H1 (cell line): Measurements from ENCODE around the gene IKZF3. TPM values are rescaled to one million over a fixed set of nuclear protein-coding genes. Genes with fewer than 3 reads are reported as not detected.

Experiments
- CTCF ChIA-PET: fragments of 300-600 bp; sonication (Branson Sonifier 250); formaldehyde crosslinking; loops from one replicate; lab custom pipeline; 2021; ENCODE audit not compliant: partially characterized antibody; lab: Charles Lee
- POLR2A ChIA-PET: fragments of 300-600 bp; sonication (Branson Sonifier 250); formaldehyde crosslinking; loops from one replicate; lab custom pipeline; 2021; ENCODE audit warnings: inconsistent platforms; ENCODE audit not compliant: partially characterized antibody; lab: Charles Lee
- DNase-seq, 2 experiments: peaks; one replicate each; pipeline versions ENCODE4 v3.0.0 to v3.0.0-alpha.2; 2010 to 2022; ENCODE audit warnings: low spot score in 2 of 2, low read depth in 1 of 2, mixed read lengths in 1 of 2
- FAIRE-seq: peaks from 2 replicates; lab custom pipeline; 2011; peaks lifted over from hg19 to GRCh38; lab: Jason Lieb, UNC
- H2AFZ ChIP-seq: 2 replicates; pipeline ENCODE4 v1.8.1; 2012; ENCODE audit warnings: low read length, inconsistent platforms
- H2AK5ac ChIP-seq: 2 replicates; pipeline ENCODE4 v1.6.1; 2013; ENCODE audit warnings: low read depth, low read length
- H2BK120ac ChIP-seq: replicated peaks from 2 replicates; pipeline ENCODE3; 2013; ENCODE audit warnings: low read depth, low read length, inconsistent platforms
- H2BK12ac ChIP-seq: 2 replicates; pipeline ENCODE4 v1.6.1; 2013; ENCODE audit warnings: low read depth, low read length
- H2BK15ac ChIP-seq: 2 replicates; pipeline ENCODE4 v1.6.1; 2013; ENCODE audit warnings: low read length
- H2BK20ac ChIP-seq: 2 replicates; pipeline ENCODE4 v1.6.1; 2013; ENCODE audit warnings: low read length
- H2BK5ac ChIP-seq: 2 replicates; pipeline ENCODE4 v1.6.1; 2013; ENCODE audit warnings: low read depth, low read length
- H3K14ac ChIP-seq: 2 replicates; pipeline ENCODE4 v1.6.1; 2013; ENCODE audit warnings: inconsistent platforms; ENCODE audit not compliant: insufficient read length
- H3K18ac ChIP-seq: 2 replicates; pipeline ENCODE4 v1.6.1; 2013; ENCODE audit warnings: low read length; ENCODE audit errors: extremely low read depth
- H3K23ac ChIP-seq: 2 replicates; pipeline ENCODE4 v1.6.1; 2013; ENCODE audit warnings: inconsistent platforms; ENCODE audit not compliant: insufficient read length
- H3K23me2 ChIP-seq: 2 replicates; pipeline ENCODE4 v1.6.1; 2013; ENCODE audit warnings: low read depth, low read length
- H3K27ac ChIP-seq: 2 replicates; pipeline ENCODE4 v1.6.1; 2011; ENCODE audit warnings: low read depth, low read length, inconsistent platforms
- H3K27me3 ChIP-seq, 4 experiments: replicated peaks in 1 of 4; 1 replicate in 1 of 4; 2 replicates in 3 of 4; pipeline versions ENCODE4 v1.6.1 to v1.8.1; 2011 to 2013; ENCODE audit warnings: low read length in 3 of 4, mild to moderate bottlenecking in 3 of 4, inconsistent platforms in 2 of 4, mixed read lengths in 2 of 4, moderate library complexity in 1 of 4; ENCODE audit not compliant: control insufficient read depth in 3 of 4, insufficient read depth in 3 of 4; ENCODE audit errors: extremely low read depth in 1 of 4
- H3K36me3 ChIP-seq, 4 experiments: 2 replicates each; pipeline versions ENCODE4 v1.6.1 to v1.8.1; 2011 to 2013; ENCODE audit warnings: mild to moderate bottlenecking in 4 of 4, low read length in 3 of 4, moderate library complexity in 2 of 4, control low read depth in 1 of 4, inconsistent platforms in 1 of 4; ENCODE audit not compliant: insufficient read depth in 4 of 4, control insufficient read depth in 2 of 4
- H3K4ac ChIP-seq: replicated peaks from 2 replicates; pipeline ENCODE3; 2013; ENCODE audit warnings: low read length, low read depth, mixed read lengths, inconsistent platforms; ENCODE audit not compliant: insufficient read length
- H3K4me1 ChIP-seq, 4 experiments: replicated peaks in 1 of 4; 1 replicate in 1 of 4; 2 replicates in 3 of 4; pipeline versions ENCODE4 v1.6.1 to v1.8.1; 2011 to 2013; ENCODE audit warnings: low read length in 3 of 4, inconsistent platforms in 2 of 4, mixed read lengths in 1 of 4; ENCODE audit not compliant: insufficient read depth in 4 of 4, control insufficient read depth in 3 of 4
- H3K4me2 ChIP-seq, 2 experiments: 2 replicates each; pipeline versions ENCODE4 v1.6.1 to v1.8.1; 2011 to 2013; ENCODE audit warnings: low read depth in 2 of 2, low read length in 2 of 2, control low read depth in 1 of 2, inconsistent platforms in 1 of 2, mild to moderate bottlenecking in 1 of 2; ENCODE audit not compliant: insufficient read depth in 1 of 2
- H3K4me3 ChIP-seq, 4 experiments: fragments of 200-600, 300-600 bp in 1 of 4; sonication (generic), shearing (Covaris generic), sonication (Bioruptor Twin) in 1 of 4; 2 replicates each; pipeline versions ENCODE4 v1.5.1 to v1.8.1; 2011 to 2016; ENCODE audit warnings: low read length in 4 of 4, low read depth in 3 of 4, control low read depth in 2 of 4, inconsistent platforms in 2 of 4, mild to moderate bottlenecking in 2 of 4, mixed read lengths in 1 of 4, moderate library complexity in 1 of 4; ENCODE audit not compliant: insufficient read depth in 2 of 4; ENCODE audit errors: extremely low read depth in 1 of 4
- H3K56ac ChIP-seq: replicated peaks from 2 replicates; pipeline ENCODE3; 2013; ENCODE audit warnings: low read depth, mild to moderate bottlenecking, mixed read lengths, low read length, inconsistent platforms; ENCODE audit not compliant: insufficient read length
- H3K79me1 ChIP-seq: 2 replicates; pipeline ENCODE4 v1.6.1; 2013; ENCODE audit warnings: low read depth, low read length, control low read depth
- H3K79me2 ChIP-seq, 2 experiments: 2 replicates each; pipeline versions ENCODE4 v1.6.1 to v1.8.1; 2012 to 2013; ENCODE audit warnings: low read length in 2 of 2, mild to moderate bottlenecking in 2 of 2, inconsistent platforms in 1 of 2; ENCODE audit not compliant: insufficient read depth in 2 of 2, control insufficient read depth in 1 of 2
- H3K9ac ChIP-seq, 4 experiments: replicated peaks in 1 of 4; 1 replicate in 1 of 4; 2 replicates in 3 of 4; pipeline versions ENCODE4 v1.6.1 to v1.8.1; 2011 to 2013; ENCODE audit warnings: low read depth in 3 of 4, low read length in 3 of 4, control low read depth in 2 of 4, mild to moderate bottlenecking in 2 of 4, moderate library complexity in 2 of 4, inconsistent platforms in 1 of 4; ENCODE audit errors: extremely low read depth in 1 of 4
- H3K9me3 ChIP-seq, 2 experiments: 2 replicates each; pipeline versions ENCODE4 v1.6.1 to v1.8.1; 2012 to 2013; ENCODE audit warnings: mild to moderate bottlenecking in 2 of 2, moderate library complexity in 2 of 2, control low read depth in 1 of 2, inconsistent platforms in 1 of 2, low read depth in 1 of 2, low read length in 1 of 2, mixed read lengths in 1 of 2; ENCODE audit not compliant: insufficient read depth in 2 of 2
- H4K20me1 ChIP-seq, 2 experiments: replicated peaks in 1 of 2; 2 replicates each; pipeline versions ENCODE3 to v1.8.1; 2011 to 2013; ENCODE audit warnings: inconsistent platforms in 2 of 2, low read length in 2 of 2, mild to moderate bottlenecking in 1 of 2; ENCODE audit not compliant: insufficient read depth in 2 of 2, control insufficient read depth in 1 of 2
- H4K5ac ChIP-seq: 2 replicates; pipeline ENCODE4 v1.6.1; 2013; ENCODE audit warnings: low read length, low read depth, mixed read lengths, inconsistent platforms; ENCODE audit not compliant: insufficient read length
- H4K8ac ChIP-seq: 2 replicates; pipeline ENCODE4 v1.8.0; 2013; ENCODE audit warnings: mild to moderate bottlenecking, moderate library complexity, low read length, inconsistent platforms; ENCODE audit not compliant: insufficient read depth; ENCODE audit errors: extremely low read depth
- H4K91ac ChIP-seq: replicated peaks from 2 replicates; pipeline ENCODE3; 2013; ENCODE audit warnings: low read length, mixed read lengths, inconsistent platforms; ENCODE audit not compliant: insufficient read length
- ASH2L ChIP-seq: fragments of 200-600, 300-600 bp; sonication (generic); IDR thresholded peaks from one replicate; pipeline ENCODE4 v1.7.1; 2017; ENCODE audit warnings: low read length
- CBX5 ChIP-seq: fragments of 300-800, 300-1000 bp; sonication (generic); IDR thresholded peaks from 2 replicates; pipeline ENCODE4 v1.7.1; 2016; ENCODE audit warnings: antibody characterized with exemption, low read length, low read depth
- CTBP2 ChIP-seq: IDR thresholded peaks from 2 replicates; pipeline ENCODE4 v1.7.0; 2011; ENCODE audit warnings: borderline replicate concordance, mild to moderate bottlenecking, moderate library complexity, mixed read lengths, low read length; ENCODE audit not compliant: insufficient read depth, insufficient read length
- E2F6 ChIP-seq: IDR thresholded peaks from 2 replicates; pipeline ENCODE4 v1.6.1; 2012; ENCODE audit warnings: inconsistent platforms
- EP300 ChIP-seq, 2 experiments: IDR thresholded peaks; 1 replicate in 1 of 2; 2 replicates in 1 of 2; pipeline ENCODE4 v1.6.1; 2011 to 2012; ENCODE audit warnings: low read depth in 2 of 2, low read length in 2 of 2, mild to moderate bottlenecking in 2 of 2, borderline replicate concordance in 1 of 2, inconsistent platforms in 1 of 2, moderate library complexity in 1 of 2
- JUN ChIP-seq: IDR thresholded peaks from 2 replicates; pipeline ENCODE4 v1.6.1; 2011; ENCODE audit warnings: low read depth, mild to moderate bottlenecking, improper control_type of control experiment, low read length
- NRF1 ChIP-seq: IDR thresholded peaks from 2 replicates; pipeline ENCODE4 v1.6.1; 2011; ENCODE audit warnings: mild to moderate bottlenecking, low read depth, low read length, improper control_type of control experiment
- RXRA ChIP-seq: IDR thresholded peaks from 2 replicates; pipeline ENCODE4 v1.6.1; 2011; ENCODE audit warnings: low read depth, mild to moderate bottlenecking, low read length, moderate library complexity; ENCODE audit not compliant: insufficient read depth
- SIN3A ChIP-seq, 2 experiments: IDR thresholded peaks in 1 of 2; conservative IDR thresholded peaks in 1 of 2; 2 replicates each; pipeline ENCODE4 v1.6.1; 2011 to 2012; ENCODE audit warnings: low read length in 2 of 2, improper control_type of control experiment in 1 of 2, low read depth in 1 of 2, mild to moderate bottlenecking in 1 of 2
- SP1 ChIP-seq: IDR thresholded peaks from 2 replicates; pipeline ENCODE4 v1.6.1; 2011; ENCODE audit warnings: low read depth, low read length
- SRF ChIP-seq: IDR thresholded peaks from 2 replicates; pipeline ENCODE4 v1.6.1; 2011; ENCODE audit warnings: mild to moderate bottlenecking, low read depth, low read length, moderate library complexity
- SUZ12 ChIP-seq: fragments of 200-600 bp; sonication (generic); IDR thresholded peaks from 2 replicates; pipeline ENCODE4 v1.6.1; 2012; ENCODE audit warnings: mild to moderate bottlenecking, inconsistent platforms, low read length, moderate library complexity, mixed read lengths
- TBP ChIP-seq: IDR thresholded peaks from 2 replicates; pipeline ENCODE4 v1.6.1; 2011; ENCODE audit warnings: low read depth, low read length, improper control_type of control experiment
- polyA plus RNA-seq, 7 experiments: library from polyadenylated mRNA; depleted of rRNA in 3 of 7; stranded (reverse) in 5 of 7; unstranded in 2 of 7; fragments of >200 nt in 5 of 7; fragments of 200-250 nt in 2 of 7; gene quantifications; 1 replicate in 5 of 7; 2 replicates in 1 of 7; 4 replicates in 1 of 7; pipeline versions ENCODE4 v1.2.1 to v1.2.3, GENCODE V29; 2011 to 2013; ENCODE audit warnings: missing spikeins in 2 of 7, mixed read lengths in 2 of 7
- total RNA-seq: library from RNA; stranded (reverse); fragmentation: NEBNext Ultra II Directional; extraction: Animal tissue kit (Norgen Biotek cat#: 25700); gene quantifications from 2 replicates; pipeline ENCODE4 v1.2.1, GENCODE V29; 2021

IKZF3 gene
- total and polyA plus RNA-seq, 2 of the 8 experiments (the other 6 are each of a cell fraction or from before 2014, with no cell fraction given): 0.23 to 0.56 TPM

GRCh38 chr17:39899215-39899614, 35.1 kb upstream of the IKZF3 start:
- Histone ChIP-seq H3K23ac (no peak overlapping the region), H4K5ac (no peak overlapping the region), H2BK12ac (no peak overlapping the region), H3K14ac (no peak overlapping the region), H2BK20ac (no peak overlapping the region), H3K79me2 (no peaks in the 10 kb centered on the region), H3K4ac (no peak overlapping the region), H3K23me2 (no peaks in the 10 kb centered on the region), H3K4me2 (no peak overlapping the region), H4K91ac (no peak overlapping the region), H2BK5ac (no peak overlapping the region), H4K8ac (no peak overlapping the region), H3K9me3 (no peaks in the 10 kb centered on the region), H3K4me1 (no peaks in the 10 kb centered on the region), H3K9ac (no peak overlapping the region), H4K20me1 (no peaks in the 10 kb centered on the region), H3K18ac (no peak overlapping the region), H2AFZ (no peak overlapping the region), H3K79me1 (no peaks in the 10 kb centered on the region), H3K27me3 (no peaks in the 10 kb centered on the region), H3K36me3 (no peaks in the 10 kb centered on the region; a peak in 1 of 8 replicates), H3K27ac (no peak overlapping the region), H3K4me3 (no peak overlapping the region), H2AK5ac (no peak overlapping the region), H2BK120ac (no peak overlapping the region), H2BK15ac (no peak overlapping the region), H3K56ac (no peak overlapping the region)
- FAIRE-seq (no peak), DNase-seq (no peak)
- ChIA-PET POLR2A (interaction anchor here (0.9 to 1.0 kb wide), 2 partner anchors 10 to 81 kb away, joined by 3 to 4 read pairs; partner anchors contain the start of gene PSMD3), CTCF (interaction anchor here (0.6 to 0.7 kb wide), 2 partner anchors 20 to 143 kb away, joined by 3 read pairs; partner anchors contain the start of gene GSDMB)
- TF ChIP-seq RXRA: no peak
- TF ChIP-seq CTBP2: no peak
- TF ChIP-seq SRF: no peak
- TF ChIP-seq SUZ12: no peak
- TF ChIP-seq E2F6: no peak
- TF ChIP-seq ASH2L: no peak
- TF ChIP-seq EP300 (IDR thresholded peaks at IDR 0.05; ENCODE audit: borderline replicate concordance in 1 of 2, low read depth in 2 of 2, low read length in 2 of 2): no peak
- TF ChIP-seq TBP: no peak
- TF ChIP-seq JUN: no peak
- TF ChIP-seq SIN3A (conservative IDR thresholded peaks at IDR 0.05 in 1 of 2, IDR thresholded peaks at IDR 0.05 in 1 of 2; ENCODE audit: low read depth in 1 of 2, low read length in 2 of 2): no peak
- TF ChIP-seq NRF1: no peak
- no peak for TF ChIP-seq SP1
- TF ChIP-seq CBX5: no peak
